BLaER1 (cell line): ENCODE data around the gene MOV10L1.

Source experiments
- H3K27ac ChIP-seq: shearing (Covaris generic); formaldehyde crosslinking; 2 replicates; pipeline ENCODE4 v1.8.1; 2022
- H3K27me3 ChIP-seq: shearing (Covaris generic); formaldehyde crosslinking; 2 replicates; pipeline ENCODE4 v1.8.1; 2022
- H3K36me3 ChIP-seq: shearing (Covaris generic); formaldehyde crosslinking; 2 replicates; pipeline ENCODE4 v1.8.1; 2022
- H3K4me1 ChIP-seq: shearing (Covaris generic); formaldehyde crosslinking; 2 replicates; pipeline ENCODE4 v1.8.1; 2022
- H3K4me2 ChIP-seq: shearing (Covaris generic); formaldehyde crosslinking; 2 replicates; pipeline ENCODE4 v1.8.1; 2022
- H3K4me3 ChIP-seq: shearing (Covaris generic); formaldehyde crosslinking; 2 replicates; pipeline ENCODE4 v1.8.1; 2022
- H3K9ac ChIP-seq: shearing (Covaris generic); formaldehyde crosslinking; 2 replicates; pipeline ENCODE4 v1.8.1; 2022
- H3K9me3 ChIP-seq: shearing (Covaris generic); formaldehyde crosslinking; 2 replicates; pipeline ENCODE4 v1.8.1; 2022
- H4K20me1 ChIP-seq: shearing (Covaris generic); formaldehyde crosslinking; 2 replicates; pipeline ENCODE4 v1.8.1; 2022
- Cebpa-rat ChIP-seq: shearing (Covaris generic); IDR thresholded peaks from 2 replicates; pipeline ENCODE4 v1.8.1; 2022

Gene MOV10L1

DNA sequence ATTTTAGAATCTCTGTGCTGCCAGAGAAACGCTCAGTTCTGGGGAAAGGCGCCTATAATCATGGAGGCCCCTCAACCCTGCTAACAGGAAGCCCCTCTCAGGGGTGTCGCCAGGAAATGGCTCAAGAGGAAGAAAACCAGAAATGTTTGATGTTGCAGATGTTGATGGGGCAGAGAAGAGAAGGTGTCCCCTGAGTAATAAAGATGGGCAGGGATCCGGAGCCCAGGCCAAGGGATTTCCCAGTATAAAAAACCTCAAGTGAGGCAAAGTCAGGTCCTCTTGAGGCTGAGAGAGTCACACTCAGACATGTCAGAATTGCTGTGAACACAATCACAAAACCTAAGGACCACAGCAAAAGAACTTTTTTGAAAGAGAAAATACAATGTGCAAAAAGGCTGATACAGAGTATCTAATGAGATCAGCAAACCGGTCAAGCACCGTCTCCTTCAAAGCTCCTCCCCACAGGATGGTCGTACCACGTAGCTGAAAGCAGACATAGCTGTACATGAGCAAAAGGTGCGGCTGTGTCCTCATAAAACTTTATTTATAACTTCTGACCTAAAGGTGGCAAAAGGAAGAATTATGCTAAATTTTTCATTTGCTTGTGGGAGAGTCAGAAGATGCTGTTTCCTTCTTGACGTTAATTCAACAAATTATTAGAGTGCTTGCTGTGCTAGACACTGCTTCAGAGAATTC, 12.2 kb downstream of the MOV10L1 start:
- TF ChIP-seq Cebpa-rat: no peak
- no peaks in the 10 kb centered on the region for H3K36me3 ChIP-seq
- no peaks in the 10 kb centered on the region for H4K20me1 ChIP-seq
- no peaks in the 10 kb centered on the region for H3K9me3 ChIP-seq
- peaks cover 55% of the 10 kb centered on the region for H3K4me1 ChIP-seq
- H3K27ac ChIP-seq: peak overlapping the region; percentile 35; the same call in 1 of the 2 replicates
- no peak overlapping the region for H3K4me3 ChIP-seq
- no peaks in the 10 kb centered on the region for H3K27me3 ChIP-seq
- peak overlapping the region; percentile 76 for H3K4me2 ChIP-seq
- no peak overlapping the region; the same call in 1 of the 2 replicates for H3K9ac ChIP-seq

DNA sequence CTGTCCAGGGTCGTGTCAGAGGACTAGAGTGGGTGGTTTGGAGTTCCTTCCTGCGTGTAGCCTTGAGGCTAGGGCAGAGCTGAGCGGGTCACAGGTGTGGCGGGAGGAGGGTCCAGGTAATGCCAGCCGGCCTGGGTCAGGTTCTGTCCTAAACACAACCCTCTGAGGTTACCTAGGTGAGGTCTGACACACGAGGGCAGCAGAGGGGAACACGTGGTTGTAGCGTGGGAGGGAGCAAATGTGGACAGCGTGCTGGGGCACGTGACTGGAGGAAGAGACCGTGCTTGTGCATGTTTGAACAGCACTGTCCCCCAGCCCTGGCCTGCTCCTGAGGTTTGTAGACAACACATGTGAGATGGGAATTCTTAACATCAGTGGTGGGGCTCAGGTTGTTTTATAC, 13.1 kb downstream of the MOV10L1 start:
- H3K9me3 ChIP-seq: no peaks in the 10 kb centered on the region
- no peak overlapping the region for H3K9ac ChIP-seq
- H3K4me3 ChIP-seq: no peak overlapping the region
- no peaks in the 10 kb centered on the region for H4K20me1 ChIP-seq
- H3K36me3 ChIP-seq: no peaks in the 10 kb centered on the region
- H3K4me2 ChIP-seq: peak overlapping the region; percentile 76
- TF ChIP-seq Cebpa-rat: no peak
- H3K27ac ChIP-seq: no peak overlapping the region
- peaks cover 55% of the 10 kb centered on the region for H3K4me1 ChIP-seq
- H3K27me3 ChIP-seq: no peaks in the 10 kb centered on the region

DNA sequence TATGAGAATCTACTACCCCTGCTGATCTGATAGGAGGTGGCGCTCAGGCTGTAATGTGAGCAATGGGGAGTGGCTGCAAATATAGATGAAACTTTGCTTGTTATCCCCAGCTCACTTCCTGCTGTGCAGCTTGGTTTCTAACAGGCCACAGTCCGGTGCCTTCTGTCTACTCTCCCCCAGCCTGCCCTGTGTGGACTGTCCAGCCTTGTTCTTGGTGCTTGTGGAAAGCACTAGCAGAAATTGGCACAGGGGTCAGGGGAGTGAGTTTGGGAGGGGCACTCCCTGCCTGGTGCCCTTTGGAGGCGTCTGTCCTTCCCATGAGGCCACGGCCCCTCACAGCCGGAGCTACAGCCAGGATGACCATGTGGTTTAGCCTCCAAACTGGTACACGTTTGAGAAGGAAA, 14.3 kb downstream of the MOV10L1 start:
- no peaks in the 10 kb centered on the region for H3K9me3 ChIP-seq
- no peak overlapping the region for H3K9ac ChIP-seq
- H3K4me1 ChIP-seq: peaks cover 55% of the 10 kb centered on the region
- H3K4me3 ChIP-seq: no peak overlapping the region
- no peaks in the 10 kb centered on the region for H4K20me1 ChIP-seq
- no peak overlapping the region for H3K27ac ChIP-seq
- H3K36me3 ChIP-seq: no peaks in the 10 kb centered on the region
- H3K27me3 ChIP-seq: no peaks in the 10 kb centered on the region
- H3K4me2 ChIP-seq: peak overlapping the region; percentile 40
- no peak for TF ChIP-seq Cebpa-rat

- no peak for TF ChIP-seq Cebpa-rat
- H3K4me1 ChIP-seq: peaks cover 55% of the 10 kb centered on the region
- H3K4me2 ChIP-seq: peak overlapping the region; percentile 61
- no peaks in the 10 kb centered on the region for H3K36me3 ChIP-seq
- no peaks in the 10 kb centered on the region for H3K9me3 ChIP-seq
- H3K9ac ChIP-seq: no peak overlapping the region
- no peak overlapping the region; the same call in 1 of the 2 replicates for H3K27ac ChIP-seq
- no peaks in the 10 kb centered on the region for H3K27me3 ChIP-seq
- no peak overlapping the region for H3K4me3 ChIP-seq
- H4K20me1 ChIP-seq: no peaks in the 10 kb centered on the region
Observed at GRCh38 chr22:50105208-50106100, 15.6 kb downstream of the MOV10L1 start.

- Histone ChIP-seq H3K9me3 (no peaks in the 10 kb centered on the region), H3K27ac (no peak overlapping the region), H3K36me3 (no peaks in the 10 kb centered on the region), H3K4me1 (peaks cover 57% of the 10 kb centered on the region), H3K4me3 (no peak overlapping the region), H4K20me1 (no peaks in the 10 kb centered on the region), H3K27me3 (no peaks in the 10 kb centered on the region), H3K9ac (no peak overlapping the region), H3K4me2 (no peak overlapping the region)
- TF ChIP-seq Cebpa-rat: no peak
Observed at GRCh38 chr22:50107529-50107928, 17.7 kb downstream of the MOV10L1 start.

DNA sequence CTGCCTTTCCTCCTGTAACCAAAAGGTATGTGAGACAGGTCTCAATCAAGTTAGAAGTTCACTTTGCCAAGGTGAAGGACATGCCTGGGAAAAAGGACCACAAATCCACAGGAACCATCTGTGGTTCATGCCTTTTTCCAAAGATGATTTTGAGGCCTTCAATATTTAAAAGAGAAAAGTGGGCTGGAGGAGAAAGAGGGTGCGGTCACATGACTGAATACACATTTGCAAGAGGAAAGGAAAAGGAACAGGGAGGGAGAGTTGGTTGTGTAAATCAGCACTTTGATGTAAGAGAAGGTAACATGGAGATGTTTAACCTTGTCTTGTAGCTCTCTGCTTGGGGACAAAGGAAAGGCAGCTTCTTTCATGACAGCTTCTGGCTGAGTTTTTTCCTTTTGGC, 21.2 kb downstream of the MOV10L1 start:
- Histone ChIP-seq H3K27ac (no peak overlapping the region), H3K4me2 (no peak overlapping the region; the same call in 1 of the 2 replicates), H3K36me3 (no peaks in the 10 kb centered on the region), H3K4me3 (no peak overlapping the region), H3K9ac (no peak overlapping the region), H3K4me1 (peaks cover 30% of the 10 kb centered on the region), H3K9me3 (no peaks in the 10 kb centered on the region), H3K27me3 (no peaks in the 10 kb centered on the region), H4K20me1 (no peaks in the 10 kb centered on the region)
- no peak for TF ChIP-seq Cebpa-rat

DNA sequence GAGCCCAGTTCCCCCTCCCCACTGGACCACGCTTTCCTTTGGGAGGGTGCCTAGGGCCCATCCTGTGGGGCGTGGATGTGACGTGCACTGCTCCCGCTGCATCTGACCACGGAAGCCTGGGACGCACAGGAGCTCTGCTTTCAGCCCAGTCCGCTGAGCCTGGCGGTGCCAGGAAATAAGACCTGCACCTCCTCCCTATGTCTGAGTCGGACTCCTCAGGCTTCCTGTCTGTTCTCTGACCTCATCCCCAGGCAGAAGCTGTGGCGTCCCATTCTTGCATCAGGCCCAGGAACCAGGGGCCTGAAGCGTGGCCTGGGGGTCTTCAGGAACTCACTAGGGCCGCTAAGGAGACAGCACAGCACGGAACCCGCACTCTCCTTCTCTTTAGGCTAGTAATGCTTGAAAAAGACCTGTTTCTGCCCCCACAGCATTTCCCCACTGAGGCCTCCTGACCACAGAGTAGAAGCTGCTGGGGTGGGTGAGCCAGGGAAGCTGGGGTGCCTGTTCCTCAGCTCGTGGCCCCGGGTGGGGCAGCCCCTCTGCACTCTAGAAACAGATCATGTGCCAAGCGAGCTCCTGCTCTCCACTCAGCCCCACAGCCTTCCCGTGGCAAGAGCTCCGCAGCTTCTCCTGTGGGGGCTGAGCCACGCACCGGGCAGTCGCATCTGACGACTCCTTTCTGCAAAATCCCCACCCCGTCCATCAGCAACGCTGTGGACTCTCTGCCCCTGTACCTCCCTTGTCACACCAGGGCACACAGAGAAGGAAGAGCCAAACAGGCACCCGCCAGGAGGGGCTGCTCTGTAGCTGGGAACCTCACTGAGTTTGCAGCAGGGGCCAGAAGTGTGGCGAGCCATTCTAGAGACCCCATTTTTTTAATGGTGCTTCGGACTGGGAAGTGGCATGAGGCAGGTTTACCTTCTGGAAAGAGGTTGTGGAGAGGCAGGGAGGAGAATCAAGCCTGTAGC, 22.6 kb downstream of the MOV10L1 start:
- Histone ChIP-seq H4K20me1 (no peaks in the 10 kb centered on the region), H3K27ac (peak overlapping the region; percentile 53), H3K9me3 (no peaks in the 10 kb centered on the region), H3K36me3 (no peaks in the 10 kb centered on the region), H3K4me1 (peaks cover 24% of the 10 kb centered on the region), H3K27me3 (no peaks in the 10 kb centered on the region), H3K4me2 (peak overlapping the region; percentile 73), H3K4me3 (no peak overlapping the region), H3K9ac (peak overlapping the region; percentile 51; the same call in 1 of the 2 replicates)
- TF ChIP-seq Cebpa-rat: no peak

DNA sequence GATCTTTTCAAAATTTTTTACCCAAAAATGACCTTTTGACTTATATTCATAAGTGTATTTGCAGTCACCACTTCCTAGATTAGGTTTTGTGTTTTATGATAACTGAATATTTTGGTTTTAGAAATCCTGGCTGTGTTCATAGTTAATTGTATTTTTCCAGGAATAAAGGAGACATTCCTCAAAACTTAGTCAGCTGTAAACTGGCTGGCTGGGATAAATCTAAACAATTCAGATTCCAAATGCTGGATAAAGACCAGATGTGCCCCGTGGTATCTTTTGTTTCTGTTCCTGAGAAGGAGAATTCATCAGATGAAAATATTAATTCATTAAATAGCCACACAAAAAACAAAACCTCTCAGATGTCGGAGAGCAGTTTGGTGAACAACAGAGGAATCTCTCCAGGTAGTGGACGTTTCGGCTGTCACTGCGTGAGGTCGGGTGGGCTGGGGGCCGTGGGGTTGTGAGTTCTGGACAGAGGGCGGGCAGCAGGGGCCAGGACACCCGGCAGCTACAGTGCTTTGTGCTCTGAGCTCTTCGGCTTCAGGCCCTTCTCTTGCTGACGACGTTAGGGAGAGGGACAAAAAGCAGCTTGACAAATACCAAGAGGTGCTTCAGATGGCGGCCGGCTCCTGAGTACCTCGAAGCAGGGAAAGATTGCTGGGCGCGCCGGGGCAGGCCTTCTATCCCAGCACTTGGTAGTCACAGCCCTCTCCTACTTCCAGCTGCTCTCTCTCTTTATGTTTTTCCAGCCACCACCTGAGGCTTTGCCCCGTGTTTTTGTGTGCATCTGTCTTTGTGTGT, 24.6 kb downstream of the MOV10L1 start:
- Histone ChIP-seq H3K36me3 (no peaks in the 10 kb centered on the region), H3K9ac (no peak overlapping the region), H3K4me2 (no peak overlapping the region), H3K9me3 (no peaks in the 10 kb centered on the region), H3K4me1 (peaks cover 24% of the 10 kb centered on the region), H3K27me3 (no peaks in the 10 kb centered on the region), H3K27ac (no peak overlapping the region), H4K20me1 (no peaks in the 10 kb centered on the region), H3K4me3 (no peak overlapping the region)
- TF ChIP-seq Cebpa-rat: no peak

DNA sequence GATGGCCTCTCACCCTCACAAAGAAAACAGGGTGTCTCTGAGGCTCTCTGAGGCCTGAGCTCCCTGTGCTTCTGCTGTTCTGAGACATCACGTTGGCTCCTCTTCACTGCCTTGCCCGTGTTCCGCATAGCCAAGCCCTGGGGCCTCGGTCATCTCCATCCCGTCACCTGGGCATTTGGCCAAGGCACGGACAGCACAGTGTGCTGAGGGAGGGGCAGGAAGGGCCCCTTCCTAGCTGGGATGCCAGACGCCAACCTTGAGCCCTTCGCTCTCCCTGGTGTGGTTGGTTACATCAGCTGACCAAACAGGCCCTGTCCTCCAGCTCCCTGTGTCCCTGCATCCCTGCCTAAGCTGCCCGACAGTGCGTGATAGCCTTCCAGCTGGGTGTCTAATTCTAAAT, 25.9 kb downstream of the MOV10L1 start:
- H3K27me3 ChIP-seq: no peaks in the 10 kb centered on the region
- H3K4me3 ChIP-seq: no peak overlapping the region
- TF ChIP-seq Cebpa-rat: no peak
- peaks cover 22% of the 10 kb centered on the region for H3K4me1 ChIP-seq
- H3K36me3 ChIP-seq: no peaks in the 10 kb centered on the region
- no peak overlapping the region for H3K9ac ChIP-seq
- no peak overlapping the region for H3K27ac ChIP-seq
- no peaks in the 10 kb centered on the region for H3K9me3 ChIP-seq
- H3K4me2 ChIP-seq: no peak overlapping the region
- no peaks in the 10 kb centered on the region for H4K20me1 ChIP-seq
